Measurements from ENCODE around the gene SPTY2D1. TPM values are rescaled to one million over a fixed set of nuclear protein-coding genes. Genes with fewer than 3 reads are reported as not detected.
"Not testable (repeated sequence)": the region's sequence is repeated elsewhere in the genome, so short reads cannot be mapped to it uniquely, and the experiment has no call there.

The SPTY2D1 gene
- 10 to 100 TPM; 15.5 to 30.5 TPM for total RNA-seq

DNA sequence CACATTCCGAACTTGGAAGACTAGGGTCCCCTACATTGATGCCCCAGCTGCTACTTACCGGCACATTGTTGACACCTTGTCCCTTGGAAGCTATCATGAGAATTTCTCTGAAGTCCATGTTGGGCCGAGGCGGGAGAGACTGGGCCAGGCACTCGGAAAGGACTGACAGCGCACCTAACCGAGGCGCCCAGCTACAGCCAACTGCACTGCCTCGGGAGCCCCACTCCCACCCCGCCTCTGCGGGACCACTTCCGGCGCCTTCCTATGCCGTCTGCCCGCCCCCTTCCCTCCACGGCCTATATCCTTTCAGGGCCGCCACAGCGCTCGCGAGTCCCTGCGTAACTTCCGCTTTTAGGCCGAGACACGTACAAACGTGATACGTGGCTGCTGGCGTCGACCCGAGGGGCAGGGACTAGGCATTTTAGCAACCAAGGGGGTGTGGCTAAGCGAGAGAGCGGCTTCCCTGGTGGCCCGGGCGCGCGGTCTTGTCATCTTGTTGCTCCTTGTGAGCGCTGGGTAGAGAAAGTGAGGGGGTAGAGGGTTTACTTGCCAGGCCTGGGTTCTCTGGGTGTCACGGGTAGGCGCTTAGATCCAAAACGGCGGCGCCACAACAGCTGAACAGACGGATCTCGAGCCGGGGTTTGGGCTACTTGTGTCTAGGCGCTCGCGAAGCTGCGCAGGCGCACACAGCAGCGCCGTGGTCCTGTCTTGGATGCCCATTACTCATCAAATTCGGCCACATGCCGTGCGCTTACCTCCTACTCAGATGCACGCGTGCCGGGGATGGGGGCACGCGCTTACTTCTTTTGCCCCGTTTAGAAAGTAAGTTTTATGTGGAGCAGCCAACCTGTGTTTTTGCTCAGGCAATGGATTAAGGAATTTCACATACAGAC lies at the start of gene SPTY2D1:
TSS of gene SPTY2D1 (minus strand) at position 203 of the 893 bp plus-strand sequence. CDS start at position 118, 85 bp downstream.
- Mint-ChIP-seq H3K36me3 (peaks cover 7 to 13% of the 10 kb centered on the region in 2 donors), H3K27ac (peak within 1 kb of the TSS; percentile 95 to 97), H3K9me3 (no peaks in the 10 kb centered on the region)
- ATAC-seq, result peak; percentile 97 to 98
- peak; percentile 92 to 98 for DNase-seq (ENCODE audit: low spot score in 2 of 2)

- ATAC-seq (no peak), DNase-seq (ENCODE audit: low spot score in 2 of 2) (no peak)
- Mint-ChIP-seq H3K27ac (no peak overlapping the region), H3K36me3 (no peaks in the 10 kb centered on the region), H3K9me3 (no peaks in the 10 kb centered on the region)
These were observed 48.3 kb upstream of the SPTY2D1 start for GRCh38 chr11:18682466-18682865.

DNA sequence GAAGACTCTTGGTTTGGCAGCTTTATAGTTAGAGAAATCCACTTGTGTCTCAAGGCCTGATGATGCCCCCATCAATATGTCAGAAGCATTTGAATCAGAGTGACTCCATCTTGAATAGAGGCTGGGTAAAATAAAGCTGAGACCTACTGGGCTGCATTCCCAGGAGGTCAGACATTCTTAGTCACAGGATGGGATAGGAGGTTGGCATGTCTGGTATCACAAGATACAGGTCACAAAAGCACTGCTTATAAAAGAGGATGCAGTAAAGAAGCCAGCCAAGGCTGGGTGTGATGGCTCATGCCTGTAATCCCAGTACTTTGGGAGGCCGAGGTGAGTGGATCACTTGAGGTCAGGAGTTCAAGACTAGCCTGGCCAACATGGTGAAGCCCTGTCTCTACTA lies 47.8 kb upstream of the SPTY2D1 start:
- H3K9me3 Mint-ChIP-seq; H3K36me3 Mint-ChIP-seq; ATAC-seq; H3K27ac Mint-ChIP-seq; DNase-seq (ENCODE audit: low spot score in 2 of 2): not testable (repeated sequence)

DNA sequence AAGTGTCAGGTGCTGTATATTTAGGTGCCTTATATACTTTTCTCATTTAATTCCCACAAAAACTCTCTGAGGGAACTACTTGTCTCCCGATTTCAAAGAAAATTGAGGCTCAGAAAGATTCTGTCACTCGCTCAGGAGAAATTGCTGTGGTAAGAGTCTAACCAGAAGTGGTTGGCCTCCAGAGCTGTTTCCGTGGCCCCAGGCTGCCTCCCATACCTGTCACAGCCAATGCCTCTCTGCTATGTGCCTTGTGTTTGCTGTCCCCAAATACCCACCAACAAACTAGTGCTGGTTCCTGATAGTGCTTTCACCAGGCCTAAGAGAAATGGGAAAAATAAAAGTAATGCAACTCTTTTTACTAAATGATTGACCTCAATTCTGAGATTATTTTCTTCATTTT lies 43.4 kb upstream of the SPTY2D1 start:
- ATAC-seq (no peak), DNase-seq (ENCODE audit: low spot score in 2 of 2) (no peak)
- Mint-ChIP-seq H3K9me3 (no peaks in the 10 kb centered on the region), H3K36me3 (no peaks in the 10 kb centered on the region), H3K27ac (no peak overlapping the region)

- no peaks in the 10 kb centered on the region for H3K36me3 Mint-ChIP-seq
- ATAC-seq, result no peak
These were observed 42.7 kb upstream of the SPTY2D1 start for GRCh38 chr11:18676803-18677202.

GRCh38 chr11:18672209-18672608 lies 38.1 kb upstream of the SPTY2D1 start:
- DNase-seq (ENCODE audit: low spot score in 2 of 2), result peak in 1 of 2 donors; percentile 24
- peak overlapping the region; percentile 78 to 93 for H3K27ac Mint-ChIP-seq
- H3K9me3 Mint-ChIP-seq, H3K36me3 Mint-ChIP-seq: not testable (repeated sequence)
- peak; percentile 79 to 83 for ATAC-seq

More at GRCh38 chr11:18676803-18677202, 42.7 kb upstream of the SPTY2D1 start:
- Mint-ChIP-seq H3K27ac (no peak overlapping the region), H3K9me3 (no peaks in the 10 kb centered on the region)
- no peak for DNase-seq (ENCODE audit: low spot score in 2 of 2)

GRCh38 chr11:18671246-18671645 lies 37.1 kb upstream of the SPTY2D1 start:
- Mint-ChIP-seq H3K27ac (peak overlapping the region in 1 of 2 donors; percentile 54), H3K9me3 (no peaks in the 10 kb centered on the region), H3K36me3 (no peaks in the 10 kb centered on the region)
- ATAC-seq (peak; percentile 28 to 57), DNase-seq (ENCODE audit: low spot score in 2 of 2) (peak in 1 of 2 donors; percentile 15)

DNA sequence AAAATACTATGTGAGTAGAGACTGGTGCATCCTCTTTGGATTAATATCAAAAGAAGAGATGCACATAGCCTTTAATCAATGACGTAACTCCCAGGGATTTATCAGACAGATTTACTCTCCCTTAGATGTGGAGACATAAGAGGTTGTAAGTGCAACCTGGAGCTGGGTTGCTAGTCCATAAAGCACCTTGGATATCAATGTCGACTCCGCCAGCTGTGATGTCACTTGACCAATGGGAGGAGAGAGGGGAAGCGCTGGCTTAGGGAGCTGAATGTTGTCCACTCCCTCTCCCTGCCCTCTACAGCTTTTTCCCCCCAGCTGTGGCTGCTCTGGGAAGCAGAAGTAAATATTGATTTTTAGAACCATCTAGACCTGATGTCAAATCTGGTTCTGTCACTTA lies 35.6 kb upstream of the SPTY2D1 start:
- Mint-ChIP-seq H3K36me3 (no peaks in the 10 kb centered on the region), H3K9me3 (no peaks in the 10 kb centered on the region), H3K27ac (peak overlapping the region in 1 of 2 donors; percentile 21)
- DNase-seq (ENCODE audit: low spot score in 2 of 2), result no peak
- no peak for ATAC-seq

- DNase-seq (ENCODE audit: low spot score in 2 of 2) (no peak), ATAC-seq (peak; percentile 61 to 79)
- Mint-ChIP-seq H3K9me3 (no peaks in the 10 kb centered on the region), H3K36me3 (no peaks in the 10 kb centered on the region), H3K27ac (peak overlapping the region; percentile 10 to 21)
These were observed 35.1 kb upstream of the SPTY2D1 start for GRCh38 chr11:18669219-18669596.

DNA sequence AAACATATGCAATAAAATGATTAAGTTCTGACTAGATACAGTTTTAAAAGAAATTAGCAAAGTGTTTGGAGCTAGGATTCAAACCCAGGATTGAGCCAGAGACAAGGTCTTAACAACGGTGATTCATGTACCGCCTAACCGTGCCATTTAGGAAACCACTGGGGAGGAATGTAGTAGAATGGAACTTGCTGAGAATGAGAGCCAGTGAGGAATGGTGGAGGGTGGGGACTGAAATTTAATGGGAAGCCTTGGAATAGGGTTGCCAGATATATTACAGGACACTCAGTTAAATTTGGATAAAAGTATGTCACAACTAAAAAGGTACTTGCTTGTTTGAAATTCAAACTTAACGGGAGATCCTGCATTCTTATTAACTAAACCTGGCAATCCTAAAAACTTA lies 34.0 kb upstream of the SPTY2D1 start:
- H3K36me3 Mint-ChIP-seq, result no peaks in the 10 kb centered on the region
- H3K9me3 Mint-ChIP-seq, result no peaks in the 10 kb centered on the region
- DNase-seq (ENCODE audit: low spot score in 2 of 2) (no peak), ATAC-seq (no peak)
- no peak overlapping the region for H3K27ac Mint-ChIP-seq

DNA sequence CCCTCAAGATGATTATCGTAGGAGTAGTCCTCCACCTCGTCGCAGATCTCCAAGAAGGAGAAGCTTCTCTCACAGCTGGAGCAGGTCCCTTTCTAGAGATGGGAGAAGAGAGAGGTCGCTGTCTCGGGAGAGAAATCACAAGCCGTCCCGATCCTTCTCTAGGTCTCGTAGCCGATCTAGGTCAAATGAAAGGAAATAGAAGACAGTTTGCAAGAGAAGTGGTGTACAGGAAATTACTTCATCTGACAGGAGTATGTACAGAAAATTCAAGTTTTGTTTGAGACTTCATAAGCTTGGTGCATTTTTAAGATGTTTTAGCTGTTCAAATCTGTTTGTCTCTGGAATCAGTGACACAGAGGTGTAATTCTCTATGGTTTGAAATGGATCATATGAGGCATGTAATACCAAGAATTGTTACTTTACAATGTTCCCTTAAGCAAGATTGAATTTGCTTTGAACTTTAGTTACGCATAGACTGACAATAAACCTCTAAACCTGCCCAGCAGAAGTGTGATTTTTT lies 31.3 kb upstream of the SPTY2D1 start:
- peak overlapping the region in 1 of 2 donors; percentile 82 for H3K27ac Mint-ChIP-seq
- H3K9me3 Mint-ChIP-seq; DNase-seq (ENCODE audit: low spot score in 2 of 2); H3K36me3 Mint-ChIP-seq: not testable (repeated sequence)
- ATAC-seq, result peak in 1 of 2 donors; percentile 66

GRCh38 chr11:18657673-18658072 lies 23.5 kb upstream of the SPTY2D1 start:
- Mint-ChIP-seq H3K9me3 (no peaks in the 10 kb centered on the region), H3K27ac (peak overlapping the region in 1 of 2 donors; percentile 71), H3K36me3 (no peaks in the 10 kb centered on the region)
- DNase-seq (ENCODE audit: low spot score in 2 of 2), result no peak
- no peak for ATAC-seq

- Mint-ChIP-seq H3K36me3 (no peaks in the 10 kb centered on the region), H3K9me3 (no peaks in the 10 kb centered on the region), H3K27ac (peak overlapping the region in 1 of 2 donors; percentile 11)
- DNase-seq (ENCODE audit: low spot score in 2 of 2) (peak in 1 of 2 donors; percentile 61), ATAC-seq (peak; percentile 68 to 78)
These were observed 16.9 kb upstream of the SPTY2D1 start for GRCh38 chr11:18650859-18651557.

GRCh38 chr11:18650353-18650752 lies 16.2 kb upstream of the SPTY2D1 start:
- no peaks in the 10 kb centered on the region for H3K9me3 Mint-ChIP-seq
- H3K27ac Mint-ChIP-seq, result peak overlapping the region in 1 of 2 donors; percentile 11
- no peaks in the 10 kb centered on the region for H3K36me3 Mint-ChIP-seq
- no peak for DNase-seq (ENCODE audit: low spot score in 2 of 2)
- ATAC-seq, result no peak

DNA sequence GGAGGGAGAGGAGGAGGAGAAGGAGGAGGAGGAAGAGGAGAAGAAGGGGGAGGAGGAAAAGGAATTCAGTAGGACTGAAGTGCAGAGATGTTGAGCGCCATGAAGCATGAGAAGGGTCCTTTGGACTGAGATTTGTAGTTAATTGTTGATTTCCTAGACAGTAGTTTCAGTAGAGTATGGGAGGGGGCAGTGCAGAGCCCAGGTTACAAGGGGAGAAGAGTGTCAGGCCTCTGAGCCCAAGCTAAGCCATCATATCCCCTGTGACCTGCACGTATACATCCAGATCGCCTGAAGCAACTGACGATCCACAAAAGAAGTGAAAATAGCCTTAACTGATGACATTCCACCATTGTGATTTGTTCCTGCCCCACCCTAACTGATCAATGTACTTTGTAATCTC lies 8.9 kb upstream of the SPTY2D1 start:
- DNase-seq (ENCODE audit: low spot score in 2 of 2); H3K27ac Mint-ChIP-seq; ATAC-seq; H3K36me3 Mint-ChIP-seq; H3K9me3 Mint-ChIP-seq: not testable (repeated sequence)

DNA sequence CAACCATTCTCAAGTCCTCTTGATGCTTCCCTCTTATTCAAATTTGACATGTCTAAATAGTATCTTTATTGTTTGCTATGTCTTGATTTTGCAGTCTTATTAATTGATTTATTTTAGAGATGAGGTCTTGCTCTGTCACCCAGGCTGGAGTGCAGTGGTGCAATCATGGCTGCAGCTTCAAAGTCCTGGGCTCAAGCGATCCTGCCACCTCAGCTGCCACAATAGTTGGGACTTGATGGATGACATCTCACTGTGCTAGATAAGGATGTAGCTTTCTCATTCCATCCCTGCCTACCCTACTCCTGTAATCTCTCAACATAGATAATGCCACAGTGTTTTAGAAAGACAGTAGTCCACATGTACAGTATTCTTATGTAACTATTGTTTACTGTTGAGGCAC lies 7.5 kb upstream of the SPTY2D1 start:
- Mint-ChIP-seq H3K27ac (no peak overlapping the region), H3K36me3 (no peaks in the 10 kb centered on the region), H3K9me3 (no peaks in the 10 kb centered on the region)
- ATAC-seq (no peak), DNase-seq (ENCODE audit: low spot score in 2 of 2) (no peak)
